GM13977 (cell line): ENCODE results near the gene NDC80.

ENCODE experiments used
- DNase-seq: peaks from one replicate; pipeline ENCODE4 v3.0.0; 2012; ENCODE audit warnings: low spot score
- CTCF ChIP-seq: IDR thresholded peaks from 2 replicates; pipeline ENCODE4 v1.5.1; 2012; ENCODE audit warnings: mild to moderate bottlenecking, control low read depth; ENCODE audit not compliant: insufficient read depth; ENCODE audit errors: extremely low read depth, missing control alignments
- in situ Hi-C: fragments of 300-500 bp; cut with MboI; formaldehyde crosslinking; loops from one replicate; pipeline ENCODE4 v1.12.0; 2022; ENCODE audit warnings: low sequenced_read_pairs, low pct_unique_long_range_greater_than_20kb, mixed read lengths, inconsistent platforms; ENCODE audit not compliant: unreplicated experiment

NDC80 gene

GRCh38 chr18:2549462-2549861, 21.9 kb upstream of the NDC80 start:
- no peak for TF ChIP-seq CTCF
- in situ Hi-C loops, result loop anchor here (25.0 kb wide), 2 partner anchors 212 to 437 kb away; no protein-coding TSS in a partner anchor
- DNase-seq, result no peak

GRCh38 chr18:2551425-2551824, 19.9 kb upstream of the NDC80 start:
- TF ChIP-seq CTCF, result no peak
- in situ Hi-C loops, result no loop called here
- DNase-seq, result no peak

GRCh38 chr18:2554696-2555095, 16.7 kb upstream of the NDC80 start:
- TF ChIP-seq CTCF, result no peak
- in situ Hi-C loops, result no loop called here
- no peak for DNase-seq

- DNase-seq, result no peak
- TF ChIP-seq CTCF, result no peak
- in situ Hi-C loops, result no loop called here
Measured at GRCh38 chr18:2555895-2556294, 15.5 kb upstream of the NDC80 start.

GRCh38 chr18:2557536-2557935, 13.8 kb upstream of the NDC80 start:
- no peak for DNase-seq
- in situ Hi-C loops, result no loop called here
- TF ChIP-seq CTCF, result no peak

- no peak for TF ChIP-seq CTCF
- no peak for DNase-seq
- in situ Hi-C loops, result no loop called here
Measured at GRCh38 chr18:2559249-2559648, 12.1 kb upstream of the NDC80 start.

GRCh38 chr18:2564373-2564772, 7.0 kb upstream of the NDC80 start:
- in situ Hi-C loops, result no loop called here
- no peak for TF ChIP-seq CTCF
- no peak for DNase-seq
